Measurements from ENCODE around the gene TMEM41B. TPM values are rescaled to one million over a fixed set of nuclear protein-coding genes. Genes with fewer than 3 reads are reported as not detected.
A peak's percentile ranks its signal among the peaks of the same experiment; 100 is the strongest.

Gene TMEM41B
- total RNA-seq, 1 donor from 2014 or later = 71.6 TPM

GRCh38 chr11:9232482-9232881 is 81.9 kb downstream of the TMEM41B start:
- Histone ChIP-seq H3K27ac (peak overlapping the region; percentile 18), H3K36me3 (no peaks in the 10 kb centered on the region), H3K27me3 (no peaks in the 10 kb centered on the region), H3K9me3 (no peaks in the 10 kb centered on the region), H3K4me1 (peaks cover 25% of the 10 kb centered on the region), H3K4me3 (no peak overlapping the region)
- ATAC-seq (no peak), DNase-seq (no peak)
- no peak for TF ChIP-seq CTCF (IDR thresholded peaks at IDR 0.05)
- intact Hi-C loops (cut with DNase I) = no loop called here

GRCh38 chr11:9231848-9232177 is 82.6 kb downstream of the TMEM41B start:
- H3K27ac ChIP-seq = peak overlapping the region; percentile 45
- peaks cover 25% of the 10 kb centered on the region for H3K4me1 ChIP-seq
- TF ChIP-seq CTCF (IDR thresholded peaks at IDR 0.05) = no peak
- H3K4me3 ChIP-seq = peak overlapping the region; percentile 38
- ATAC-seq (peak; percentile 63), DNase-seq (no peak)
- H3K36me3 ChIP-seq = no peaks in the 10 kb centered on the region
- H3K9me3 ChIP-seq = no peaks in the 10 kb centered on the region
- intact Hi-C loops (cut with DNase I) = no loop called here
- no peaks in the 10 kb centered on the region for H3K27me3 ChIP-seq

Other genes with a start within 250 kb of the TMEM41B start
- gene SCUBE2, start 223.0 kb downstream of the TMEM41B start, total RNA-seq = 9.9 TPM
- 90.8 TPM for gene DENND5A, start 49.2 kb downstream of the TMEM41B start, total RNA-seq
- 120 TPM for gene IPO7, start 70.1 kb upstream of the TMEM41B start, total RNA-seq
- gene ZNF143, start 146.4 kb upstream of the TMEM41B start, total RNA-seq = 29.6 TPM